HEK293 (cell line): Measurements from ENCODE around the gene TMEM120A.

Source experiments
- CTCF ChIA-PET: fragments of 350-600 bp; formaldehyde crosslinking; extraction: SDS; loops from one replicate; lab custom pipeline; 2021; ENCODE audit warnings: antibody characterized with exemption; lab: Yijun Ruan, JAX
- POLR2A ChIA-PET: fragments of 300-600 bp; formaldehyde crosslinking; extraction: SDS; loops from one replicate; lab custom pipeline; 2020; ENCODE audit warnings: antibody characterized with exemption, inconsistent platforms; lab: Yijun Ruan, JAX
- H3K27ac ChIP-seq: fragments of 200-500 bp; sonication (Bioruptor generic); 2 replicates; pipeline ENCODE4 v1.5.1; 2014; ENCODE audit warnings: low read depth, low read length, control low read depth, inconsistent platforms; ENCODE audit errors: extremely low read depth
- H3K36me3 ChIP-seq, 2 experiments: fragments of 200-500 bp in 1 of 2; sonication (Bioruptor generic) in 1 of 2; 1 replicate in 1 of 2; 2 replicates in 1 of 2; pipeline ENCODE4 v1.5.1; 2014 to 2017; ENCODE audit warnings: inconsistent platforms in 2 of 2, low read length in 2 of 2; ENCODE audit not compliant: control insufficient read depth in 2 of 2, insufficient read depth in 1 of 2
- H3K4me1 ChIP-seq: fragments of 200-500 bp; sonication (Bioruptor generic); 2 replicates; pipeline ENCODE4 v1.5.1; 2014; ENCODE audit warnings: mild to moderate bottlenecking, low read length, inconsistent platforms; ENCODE audit not compliant: control insufficient read depth, insufficient read depth
- H3K4me3 ChIP-seq: 2 replicates; pipeline ENCODE4 v1.5.1; 2011; ENCODE audit warnings: low read depth, mild to moderate bottlenecking, control low read depth, low read length, moderate library complexity
- H3K9me3 ChIP-seq: fragments of 200-500 bp; sonication (Bioruptor generic); 2 replicates; pipeline ENCODE4 v1.5.1; 2014; ENCODE audit warnings: low read depth, low read length, inconsistent platforms; ENCODE audit not compliant: control insufficient read depth, insufficient read depth
- GLIS2 ChIP-seq: fragments of 450-650 bp; formaldehyde crosslinking; IDR thresholded peaks from 2 replicates; pipeline ENCODE4 v1.5.1; 2016; ENCODE audit warnings: missing biosample characterization, missing genetic modification characterization
- HOXC10 ChIP-seq: sonication (generic); formaldehyde crosslinking; IDR thresholded peaks from 2 replicates; pipeline ENCODE4 v1.8.1; 2023; ENCODE audit warnings: mild to moderate bottlenecking, missing genetic modification reagents
- OVOL3 ChIP-seq: fragments of 450-650 bp; formaldehyde crosslinking; IDR thresholded peaks from 2 replicates; pipeline ENCODE4 v1.5.1; 2016; ENCODE audit warnings: missing biosample characterization, missing genetic modification characterization
- PRDM2 ChIP-seq: fragments of 450-650 bp; formaldehyde crosslinking; IDR thresholded peaks from 2 replicates; pipeline ENCODE4 v1.5.1; 2016; ENCODE audit warnings: missing biosample characterization, missing genetic modification characterization, borderline replicate concordance
- SCRT1 ChIP-seq: fragments of 450-650 bp; formaldehyde crosslinking; IDR thresholded peaks from 2 replicates; pipeline ENCODE4 v1.5.1; 2016; ENCODE audit warnings: missing biosample characterization, missing genetic modification characterization, borderline replicate concordance
- ZNF184 ChIP-seq: fragments of 450-650 bp; IDR thresholded peaks from 2 replicates; pipeline ENCODE4 v1.5.1; 2018; ENCODE audit warnings: missing biosample characterization, mild to moderate bottlenecking, missing genetic modification characterization
- ZNF555 ChIP-seq: fragments of 450-650 bp; formaldehyde crosslinking; conservative IDR thresholded peaks from 2 replicates; pipeline ENCODE4 v1.5.1; 2017; ENCODE audit warnings: missing biosample characterization, mild to moderate bottlenecking, missing genetic modification characterization, inconsistent platforms
- ZNF558 ChIP-seq: fragments of 450-650 bp; formaldehyde crosslinking; IDR thresholded peaks from 2 replicates; pipeline ENCODE4 v1.5.1; 2016; ENCODE audit warnings: missing biosample characterization, missing genetic modification characterization
- ZNF621 ChIP-seq: fragments of 450-650 bp; formaldehyde crosslinking; IDR thresholded peaks from 2 replicates; pipeline ENCODE4 v1.5.1; 2017; ENCODE audit warnings: missing biosample characterization, missing genetic modification characterization
- ZNF776 ChIP-seq: fragments of 450-650 bp; formaldehyde crosslinking; IDR thresholded peaks from 2 replicates; pipeline ENCODE4 v1.5.0; 2017; ENCODE audit warnings: missing biosample characterization, missing genetic modification characterization, borderline replicate concordance
- ZNF830 ChIP-seq: fragments of 450-650 bp; IDR thresholded peaks from 2 replicates; pipeline ENCODE4 v1.5.0; 2018; ENCODE audit warnings: missing biosample characterization, missing genetic modification characterization, low read depth, mild to moderate bottlenecking, moderate library complexity
- ZNF843 ChIP-seq: fragments of 450-650 bp; formaldehyde crosslinking; IDR thresholded peaks from 2 replicates; pipeline ENCODE4 v1.5.1; 2016; ENCODE audit warnings: missing biosample characterization, missing genetic modification characterization

Gene TMEM120A

DNA sequence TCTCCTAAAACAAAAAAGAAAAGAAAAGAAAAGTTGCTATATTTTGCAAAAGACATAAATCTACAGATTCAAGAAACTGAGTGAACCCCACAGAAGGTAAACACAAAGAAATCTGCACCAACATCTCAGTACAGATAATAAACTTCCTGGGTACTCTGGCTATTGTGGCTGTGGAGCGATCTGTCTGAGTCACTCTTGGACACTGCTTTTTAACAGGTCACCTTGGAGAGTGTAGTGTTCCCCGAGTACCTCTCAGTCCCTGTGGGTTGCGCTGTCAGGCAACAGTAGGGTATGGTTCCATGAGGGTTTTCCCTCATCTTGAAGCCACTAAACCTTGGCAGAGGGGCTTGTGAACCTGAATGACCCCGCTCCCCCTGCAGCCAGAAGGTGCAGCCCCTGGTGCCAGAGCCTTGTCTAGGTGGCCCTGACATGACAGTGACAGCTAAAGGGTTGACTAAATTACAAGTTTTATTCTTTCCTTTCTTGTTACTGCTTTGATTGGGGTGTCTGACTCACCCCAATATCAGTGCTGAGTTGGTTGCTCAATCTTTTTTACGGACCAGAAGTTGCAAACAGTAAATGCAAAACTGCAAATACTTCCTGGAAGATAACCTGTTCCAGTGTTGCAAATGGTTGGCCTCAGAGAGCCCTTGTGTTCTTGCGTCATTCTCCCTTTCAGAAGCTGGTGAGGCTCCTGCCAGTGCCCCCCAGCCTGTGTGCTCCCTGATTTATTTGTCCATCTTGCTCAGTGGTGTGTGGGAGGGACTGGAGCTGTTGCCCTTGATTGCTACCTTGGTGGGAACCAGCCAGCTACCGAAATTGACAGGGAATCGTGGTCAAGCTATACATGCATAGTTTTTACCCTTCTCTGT, 48.9 kb downstream of the TMEM120A start:
- POLR2A ChIA-PET, result no interaction called here
- peak; percentile 94 for TF ChIP-seq ZNF558 (tag by site-specific recombination)
- TF ChIP-seq ZNF776 (tag by site-specific recombination), result no peak
- H3K36me3 ChIP-seq, result no peaks in the 10 kb centered on the region; a peak in 1 of 3 replicates
- no peaks in the 10 kb centered on the region for H3K9me3 ChIP-seq
- H3K4me3 ChIP-seq, result no peak overlapping the region
- H3K27ac ChIP-seq, result no peak overlapping the region
- no peaks in the 10 kb centered on the region for H3K4me1 ChIP-seq
- CTCF ChIA-PET, result no interaction called here

GRCh38 chr7:75944507-75944906, 49.9 kb downstream of the TMEM120A start:
- TF ChIP-seq SCRT1 (tag by site-specific recombination), result no peak
- TF ChIP-seq ZNF830 (tag by site-specific recombination), result no peak
- TF ChIP-seq ZNF555 (tag by site-specific recombination), result no peak
- TF ChIP-seq, all 188 proteins: peak for 0
- Histone ChIP-seq H3K4me3 (no peak overlapping the region), H3K9me3 (no peaks in the 10 kb centered on the region), H3K36me3 (no peaks in the 10 kb centered on the region; a peak in 1 of 3 replicates), H3K4me1 (no peaks in the 10 kb centered on the region), H3K27ac (no peak overlapping the region)
- POLR2A ChIA-PET, result no interaction called here
- CTCF ChIA-PET, result no interaction called here

DNA sequence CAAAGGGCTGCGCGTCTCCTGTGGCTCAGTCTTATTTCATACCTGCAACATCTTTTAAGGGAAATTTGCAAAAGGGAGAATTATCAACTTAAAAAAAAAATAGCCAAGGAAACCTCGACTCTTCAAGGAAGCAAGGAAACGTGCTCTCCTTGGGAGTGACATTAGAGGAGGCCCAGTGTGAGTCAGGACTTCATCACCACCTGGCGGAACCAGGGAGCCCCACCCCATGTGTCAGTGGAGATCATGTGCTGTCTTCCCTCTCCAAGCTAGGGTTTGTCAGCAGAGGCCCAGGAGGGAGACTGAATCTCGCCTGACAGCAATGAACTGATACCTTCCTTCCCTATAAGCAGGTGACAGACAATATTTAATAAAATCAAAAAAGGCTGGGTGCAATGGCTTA, 50.5 kb downstream of the TMEM120A start:
- H3K27ac ChIP-seq, result no peak overlapping the region
- POLR2A ChIA-PET, result no interaction called here

More for the DNA sequence above, 50.5 kb downstream of the TMEM120A start:
- H3K4me1 ChIP-seq, result no peaks in the 10 kb centered on the region
- CTCF ChIA-PET, result no interaction called here
- TF ChIP-seq OVOL3 (no peak), PRDM2 (tag by site-specific recombination) (no peak), ZNF184 (tag by site-specific recombination) (no peak), HOXC10 (CRISPR knock-in tag) (no peak), ZNF621 (tag by site-specific recombination) (no peak), ZNF843 (tag by site-specific recombination) (no peak), ZNF830 (tag by site-specific recombination) (no peak), GLIS2 (no peak)
- no peaks in the 10 kb centered on the region for H3K9me3 ChIP-seq
- no peak overlapping the region for H3K4me3 ChIP-seq
- no peaks in the 10 kb centered on the region; a peak in 1 of 3 replicates for H3K36me3 ChIP-seq
